GM06990 (cell line): Measurements from ENCODE around the gene U2AF1.
"Not testable (repeated sequence)": the region's sequence is repeated elsewhere in the genome, so short reads cannot be mapped to it uniquely, and the experiment has no call there.

ENCODE experiments used
- DNase-seq: peaks from one replicate; pipeline ENCODE4 v3.0.0-alpha.2; 2011; ENCODE audit not compliant: insufficient read length; ENCODE audit errors: extremely low read depth
- H3K27me3 ChIP-seq: replicated peaks from 2 replicates; pipeline ENCODE4 v1.6.0; 2011; ENCODE audit warnings: low read length; ENCODE audit not compliant: control insufficient read depth, insufficient read depth
- H3K36me3 ChIP-seq: 2 replicates; pipeline ENCODE4 v1.5.1; 2011; ENCODE audit warnings: low read length; ENCODE audit not compliant: control insufficient read depth, insufficient read depth
- H3K4me3 ChIP-seq: replicated peaks from 2 replicates; pipeline ENCODE4 v1.5.1; 2011; ENCODE audit warnings: low read depth, mild to moderate bottlenecking, control low read depth, low read length

The U2AF1 gene

GRCh38 chr21:43104642-43105041 is 2.7 kb downstream of the U2AF1 start:
- not testable (repeated sequence) for H3K36me3 ChIP-seq, H3K4me3 ChIP-seq, DNase-seq, H3K27me3 ChIP-seq

- H3K4me3 ChIP-seq, DNase-seq, H3K27me3 ChIP-seq, H3K36me3 ChIP-seq: not testable (repeated sequence)
Observed at GRCh38 chr21:43102281-43102680, 5.1 kb downstream of the U2AF1 start.

GRCh38 chr21:43101676-43102075 is 5.7 kb downstream of the U2AF1 start:
- H3K4me3 ChIP-seq, H3K27me3 ChIP-seq, DNase-seq, H3K36me3 ChIP-seq: not testable (repeated sequence)

- H3K27me3 ChIP-seq, H3K4me3 ChIP-seq, DNase-seq, H3K36me3 ChIP-seq: not testable (repeated sequence)
Observed at GRCh38 chr21:43101000-43101399, 6.4 kb downstream of the U2AF1 start.

GRCh38 chr21:43091979-43092614 is 15.3 kb downstream of the U2AF1 start:
- H3K4me3 ChIP-seq, H3K36me3 ChIP-seq, H3K27me3 ChIP-seq, DNase-seq: not testable (repeated sequence)

GRCh38 chr21:43090947-43091346 is 16.4 kb downstream of the U2AF1 start:
- not testable (repeated sequence) for H3K36me3 ChIP-seq, DNase-seq

GRCh38 chr21:43089463-43089862 is 17.9 kb downstream of the U2AF1 start:
- not testable (repeated sequence) for H3K27me3 ChIP-seq, DNase-seq, H3K36me3 ChIP-seq, H3K4me3 ChIP-seq

More at GRCh38 chr21:43090947-43091346, 16.4 kb downstream of the U2AF1 start:
- H3K4me3 ChIP-seq, H3K27me3 ChIP-seq: not testable (repeated sequence)

- H3K27me3 ChIP-seq, H3K4me3 ChIP-seq, DNase-seq, H3K36me3 ChIP-seq: not testable (repeated sequence)
Observed at GRCh38 chr21:43082587-43083300, 24.6 kb downstream of the U2AF1 start.

- not testable (repeated sequence) for DNase-seq, H3K27me3 ChIP-seq, H3K4me3 ChIP-seq, H3K36me3 ChIP-seq
Observed at GRCh38 chr21:43076643-43077042, 30.7 kb downstream of the U2AF1 start.

GRCh38 chr21:43076023-43076637 is 31.2 kb downstream of the U2AF1 start:
- DNase-seq, H3K4me3 ChIP-seq, H3K27me3 ChIP-seq, H3K36me3 ChIP-seq: not testable (repeated sequence)

GRCh38 chr21:43075170-43076022 is 32.0 kb downstream of the U2AF1 start, which contains the start of gene CBS:
Gene CBS (minus strand): TSS chr21:43075835. CDS start chr21:43072193, 3,642 bp downstream.
- H3K36me3 ChIP-seq, DNase-seq, H3K4me3 ChIP-seq, H3K27me3 ChIP-seq: not testable (repeated sequence)

- not testable (repeated sequence) for H3K27me3 ChIP-seq, H3K36me3 ChIP-seq, DNase-seq, H3K4me3 ChIP-seq
Observed at GRCh38 chr21:43074401-43075169, 32.8 kb downstream of the U2AF1 start.

GRCh38 chr21:43072742-43073141 is 34.6 kb downstream of the U2AF1 start:
- DNase-seq, H3K4me3 ChIP-seq, H3K27me3 ChIP-seq, H3K36me3 ChIP-seq: not testable (repeated sequence)
